Caco-2 (cell line): ENCODE measurements around the gene HEPHL1. TPM values are rescaled to one million over a fixed set of nuclear protein-coding genes. Genes with fewer than 3 reads are reported as not detected.

ENCODE experiments used
- BruUV-seq: library from RNA; stranded (reverse); fragments of 400-500 nt; replicated peaks from 2 replicates; lab custom pipeline; 2021; lab: Mats Ljungman, UMichigan
- CTCF ChIA-PET: fragments of 300-600 bp; sonication (Branson Sonifier 250); formaldehyde crosslinking; loops from one replicate; lab custom pipeline; 2022; ENCODE audit warnings: antibody characterized with exemption; lab: Charles Lee
- POLR2A ChIA-PET: fragments of 300-600 bp; sonication (Branson Sonifier 250); formaldehyde crosslinking; loops from one replicate; lab custom pipeline; 2022; ENCODE audit warnings: antibody characterized with exemption; lab: Charles Lee
- DNase-seq, 2 experiments: peaks; one replicate each; pipeline versions ENCODE4 v3.0.0 to v3.0.0-alpha.2; 2020 to 2022
- H3K27me3 ChIP-seq: replicated peaks from 2 replicates; pipeline ENCODE4 v1.6.0; 2011; ENCODE audit warnings: low read length; ENCODE audit not compliant: control insufficient read depth, insufficient read depth
- H3K36me3 ChIP-seq: 2 replicates; pipeline ENCODE4 v1.5.1; 2011; ENCODE audit warnings: low read length; ENCODE audit not compliant: control insufficient read depth, insufficient read depth
- H3K4me1 ChIP-seq: fragments of 250-450 bp; sonication (Bioruptor Pico); 2 replicates; pipeline ENCODE4 v1.5.1; 2020; ENCODE audit warnings: mild to moderate bottlenecking
- H3K4me3 ChIP-seq: 2 replicates; pipeline ENCODE4 v1.5.1; 2011; ENCODE audit warnings: low read depth, mild to moderate bottlenecking, control low read depth, low read length
- H3K9me3 ChIP-seq: fragments of 250-450 bp; sonication (Bioruptor Pico); 2 replicates; pipeline ENCODE4 v1.5.1; 2020; ENCODE audit warnings: mild to moderate bottlenecking, moderate library complexity
- H3K27ac Mint-ChIP-seq: one replicate; pipeline ENCODE4 v1.8.0; 2022; ENCODE audit warnings: mixed read lengths; ENCODE audit not compliant: unreplicated experiment
- H3K27me3 Mint-ChIP-seq: one replicate; pipeline ENCODE4 v1.8.0; 2022; ENCODE audit warnings: mixed read lengths; ENCODE audit not compliant: insufficient read depth, unreplicated experiment
- H3K36me3 Mint-ChIP-seq: one replicate; pipeline ENCODE4 v1.8.0; 2022; ENCODE audit warnings: mild to moderate bottlenecking, mixed read lengths; ENCODE audit not compliant: insufficient read depth, unreplicated experiment
- H3K4me1 Mint-ChIP-seq: one replicate; pipeline ENCODE4 v1.8.0; 2022; ENCODE audit warnings: low read depth, mixed read lengths; ENCODE audit not compliant: unreplicated experiment
- H3K4me3 Mint-ChIP-seq: one replicate; pipeline ENCODE4 v1.8.0; 2022; ENCODE audit warnings: mild to moderate bottlenecking, moderate library complexity, mixed read lengths; ENCODE audit not compliant: unreplicated experiment
- H3K9me3 Mint-ChIP-seq: one replicate; pipeline ENCODE4 v1.8.0; 2022; ENCODE audit warnings: mixed read lengths; ENCODE audit not compliant: unreplicated experiment
- CTCF ChIP-seq, 2 experiments: fragments of 200-600 bp in 1 of 2; IDR thresholded peaks; 1 replicate in 1 of 2; 2 replicates in 1 of 2; pipeline versions ENCODE4 v1.5.1 to v1.8.0; 2011 to 2022; ENCODE audit warnings: antibody characterized with exemption in 1 of 2, control low read depth in 1 of 2, inconsistent platforms in 1 of 2, low read depth in 1 of 2, low read length in 1 of 2, mild to moderate bottlenecking in 1 of 2, moderate library complexity in 1 of 2; ENCODE audit not compliant: insufficient read depth in 1 of 2, severe bottlenecking in 1 of 2, unreplicated experiment in 1 of 2
- intact Hi-C: fragments of 100-400 bp; cut with micrococcal nuclease; formaldehyde crosslinking; loops from one replicate; pipeline ENCODE4 v1.10.0; 2022; ENCODE audit not compliant: unreplicated experiment
- total RNA-seq: library from RNA; stranded (reverse); gene quantifications from 2 replicates; pipeline ENCODE4 v1.2.3, GENCODE V29; 2022

HEPHL1 gene
- total RNA-seq, 1 experiment from 2014 or later = not detected

GRCh38 chr11:94128746-94129511 is 107.8 kb downstream of the HEPHL1 start, which contains the start of gene PANX1:
Gene PANX1 (plus strand): TSS chr11:94128841. CDS start chr11:94129313, 472 bp downstream.
- intact Hi-C loops = loop anchor here (1.0 to 5.0 kb wide), 4 partner anchors 24 to 363 kb away; partner anchors contain the start of genes ANKRD49 and MRE11
- Histone ChIP-seq H3K4me3 (peak within 1 kb of the TSS; percentile 70), H3K4me1 (peaks cover 18% of the 10 kb centered on the region), H3K27me3 (no peaks in the 10 kb centered on the region), H3K9me3 (no peaks in the 10 kb centered on the region), H3K36me3 (peaks cover 1% of the 10 kb centered on the region; the same call in 1 of the 2 replicates)
- no TSS peak for BruUV-seq
- Mint-ChIP-seq H3K4me3 (no peak within 1 kb of the TSS), H3K27me3 (no peaks in the 10 kb centered on the region), H3K36me3 (peaks cover 9% of the 10 kb centered on the region), H3K27ac (no peak within 1 kb of the TSS), H3K4me1 (peaks cover 15% of the 10 kb centered on the region), H3K9me3 (no peaks in the 10 kb centered on the region)
- peak; percentile 89 to 93 for DNase-seq
- CTCF ChIA-PET = interaction anchor here (0.6 to 2.8 kb wide), 10 partner anchors 14 to 473 kb away, joined by 3 to 33 read pairs (median 4); no protein-coding TSS in a partner anchor
- POLR2A ChIA-PET = interaction anchor here (0.6 to 2.2 kb wide), 15 partner anchors 9 to 1661 kb away, joined by 3 to 21 read pairs (median 4); partner anchors contain the start of genes C11orf54, FAM76B and TAF1D
- no peak for TF ChIP-seq CTCF (IDR thresholded peaks at IDR 0.05; ENCODE audit: insufficient read depth in 1 of 2, low read depth in 1 of 2, low read length in 1 of 2, severe bottlenecking in 1 of 2, unreplicated experiment in 1 of 2)

- H3K4me1 ChIP-seq = peaks cover 18% of the 10 kb centered on the region
- Mint-ChIP-seq H3K9me3 (no peaks in the 10 kb centered on the region), H3K27ac (no peak overlapping the region), H3K36me3 (peaks cover 9% of the 10 kb centered on the region), H3K4me3 (no peak overlapping the region), H3K27me3 (no peaks in the 10 kb centered on the region), H3K4me1 (peaks cover 15% of the 10 kb centered on the region)
- H3K27me3 ChIP-seq = no peaks in the 10 kb centered on the region
- TSS peak; percentile 35 for BruUV-seq
- peak overlapping the region; percentile 70 for H3K4me3 ChIP-seq
- ChIA-PET CTCF (interaction anchor here (1.0 to 2.8 kb wide), 5 partner anchors 14 to 234 kb away, joined by 3 to 33 read pairs (median 5); no protein-coding TSS in a partner anchor), POLR2A (interaction anchor here (1.0 to 2.2 kb wide), 7 partner anchors 10 to 388 kb away, joined by 3 to 21 read pairs (median 7); partner anchors contain the start of genes C11orf54 and TAF1D)
- no peak for DNase-seq
- H3K36me3 ChIP-seq = peaks cover 1% of the 10 kb centered on the region; the same call in 1 of the 2 replicates
- no peak for TF ChIP-seq CTCF (IDR thresholded peaks at IDR 0.05; ENCODE audit: insufficient read depth in 1 of 2, low read depth in 1 of 2, low read length in 1 of 2, severe bottlenecking in 1 of 2, unreplicated experiment in 1 of 2)
- no peaks in the 10 kb centered on the region for H3K9me3 ChIP-seq
- intact Hi-C loops = loop anchor here (1.0 to 5.0 kb wide), 4 partner anchors 24 to 363 kb away; partner anchors contain the start of genes ANKRD49 and MRE11
Observed at GRCh38 chr11:94129512-94130297, 108.6 kb downstream of the HEPHL1 start.
